Activated CD4-positive, alpha-beta T cell treated with anti-CD3 and anti-CD28 coated beads, Interleukin-10, Interleukin-2, amounts not matched to agents 100 ng/mL and 50 ng/mL, durations not matched to agents 16 hours and 8 hours (primary cell): ENCODE measurements around the gene SLC39A3.

Experiments used
- DNase-seq: peaks from one replicate; pipeline ENCODE4 v3.0.0-alpha.2; 2020

SLC39A3 gene

DNA sequence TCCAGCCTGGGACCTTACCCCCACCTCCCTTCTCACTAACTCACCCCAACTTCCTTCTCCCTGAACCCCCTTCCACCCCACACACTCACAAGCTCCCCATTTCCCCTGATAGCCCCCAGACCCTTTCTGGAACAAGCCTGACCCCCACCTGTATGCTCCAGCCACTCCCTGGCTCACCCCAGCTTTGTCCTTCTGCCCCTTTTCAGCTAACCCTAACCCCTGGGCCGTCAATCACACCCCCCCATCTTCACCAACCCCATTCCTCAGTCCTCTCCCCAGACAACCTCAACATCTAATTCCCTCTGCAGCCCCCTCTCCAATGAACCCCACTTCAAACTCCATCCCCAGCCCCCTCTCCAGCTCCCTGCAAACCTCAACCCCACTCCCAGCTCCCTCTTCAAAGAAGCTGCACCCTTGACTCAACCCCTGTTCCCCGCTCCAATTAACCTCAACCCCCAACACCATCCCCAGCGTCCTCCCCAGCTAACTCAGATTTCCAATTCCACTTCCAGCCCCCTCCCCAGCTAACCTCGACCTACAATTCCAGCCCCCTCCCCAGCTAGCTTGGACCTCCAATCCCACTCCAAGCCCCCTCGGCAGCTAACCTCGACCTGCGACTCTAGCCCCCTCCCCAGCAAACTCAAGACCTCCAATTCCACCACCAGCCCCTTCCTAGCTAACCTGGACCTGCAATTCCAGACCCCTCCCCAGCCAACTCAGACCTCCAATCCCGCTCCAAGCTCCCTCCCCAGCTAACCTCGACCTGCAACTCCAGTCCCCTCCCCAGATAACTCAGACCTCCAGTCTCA is 38.3 kb downstream of the SLC39A3 start:
- no peak for DNase-seq

- DNase-seq = no peak
Observed at GRCh38 chr19:2700660-2701360, 39.0 kb downstream of the SLC39A3 start.

DNA sequence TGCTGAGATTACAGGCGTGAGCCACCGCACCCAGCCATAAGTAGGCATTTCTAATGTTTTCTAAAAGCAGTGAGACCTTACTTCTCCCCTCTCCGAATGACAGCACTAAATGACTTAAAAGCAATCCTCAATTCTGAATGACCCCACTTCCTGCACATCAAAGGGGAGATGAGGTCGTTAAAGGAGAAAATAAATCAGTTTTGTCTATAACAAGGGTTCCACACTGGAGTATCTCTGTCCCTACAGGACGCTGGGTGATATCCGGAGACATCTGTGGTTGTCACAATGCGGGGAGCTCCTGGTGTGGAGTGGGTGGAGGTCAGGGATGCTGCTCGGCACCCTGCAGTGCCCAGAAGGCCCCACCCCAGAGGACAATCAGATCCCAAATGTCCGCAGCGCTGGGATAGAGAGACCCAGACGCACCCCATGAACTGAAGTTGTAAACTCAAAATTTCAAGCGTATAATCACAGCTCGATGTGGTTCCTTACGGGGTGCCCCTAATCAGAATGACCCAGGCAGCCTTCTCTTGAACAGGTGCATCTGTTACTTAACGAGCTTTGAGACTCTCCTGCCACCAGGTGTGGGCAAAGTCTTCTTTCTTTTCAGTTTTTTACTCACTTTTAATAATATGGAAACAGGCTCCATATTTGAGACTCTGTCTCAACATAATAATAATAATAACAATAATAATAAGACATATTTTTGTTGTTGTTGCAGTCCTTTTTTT is 40.2 kb downstream of the SLC39A3 start:
- DNase-seq = no peak

DNA sequence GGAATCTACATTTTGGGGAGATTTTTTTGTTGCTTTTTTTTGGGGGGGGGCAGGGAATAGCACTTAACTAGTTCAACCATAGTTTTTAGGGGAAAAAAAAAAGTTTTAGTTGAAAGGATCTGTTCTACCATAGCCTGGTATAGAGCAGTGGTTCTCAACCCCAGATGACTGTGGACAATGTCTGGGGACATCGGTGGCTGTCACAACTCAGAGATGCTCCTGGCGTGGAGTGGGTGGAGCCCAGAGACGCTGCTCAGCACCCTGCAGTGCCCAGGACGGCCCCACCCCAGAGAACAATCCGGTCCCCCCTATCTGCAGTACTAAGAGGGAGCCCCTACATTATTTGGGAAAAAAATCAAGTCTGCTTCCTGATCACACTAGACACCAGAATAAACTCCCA is 45.6 kb downstream of the SLC39A3 start:
- DNase-seq = no peak

DNA sequence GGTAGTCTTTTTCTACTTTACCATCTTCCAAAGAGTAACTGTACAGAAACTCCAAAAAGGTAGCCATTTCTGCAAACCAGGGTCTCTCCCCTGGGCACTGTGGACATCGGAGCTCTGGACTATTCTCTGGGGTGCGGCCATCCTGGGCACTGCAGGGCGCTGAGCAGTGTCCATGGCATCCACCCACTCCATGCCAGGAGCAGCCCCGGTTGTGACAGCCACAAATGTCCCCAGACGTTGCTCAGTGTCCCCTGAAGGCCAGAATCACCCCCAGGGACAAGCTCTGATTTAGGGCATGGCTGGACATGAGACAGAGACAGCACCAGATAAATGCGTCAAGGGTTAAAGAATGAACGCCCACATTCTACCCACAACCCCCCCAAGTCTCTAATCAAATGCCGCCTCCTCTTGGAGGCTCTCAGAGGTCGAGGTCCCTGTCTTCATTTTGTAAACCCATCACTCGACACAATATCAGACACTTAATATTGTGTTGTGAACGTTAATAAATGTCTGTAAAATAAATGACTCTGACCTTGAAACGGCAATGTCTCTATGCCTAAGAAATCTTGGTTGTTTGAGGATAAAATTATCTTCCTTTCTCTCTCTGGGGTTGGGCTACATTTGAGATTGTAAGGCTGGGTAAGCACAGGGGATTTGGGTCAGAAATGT is 46.2 kb downstream of the SLC39A3 start:
- DNase-seq = no peak

DNA sequence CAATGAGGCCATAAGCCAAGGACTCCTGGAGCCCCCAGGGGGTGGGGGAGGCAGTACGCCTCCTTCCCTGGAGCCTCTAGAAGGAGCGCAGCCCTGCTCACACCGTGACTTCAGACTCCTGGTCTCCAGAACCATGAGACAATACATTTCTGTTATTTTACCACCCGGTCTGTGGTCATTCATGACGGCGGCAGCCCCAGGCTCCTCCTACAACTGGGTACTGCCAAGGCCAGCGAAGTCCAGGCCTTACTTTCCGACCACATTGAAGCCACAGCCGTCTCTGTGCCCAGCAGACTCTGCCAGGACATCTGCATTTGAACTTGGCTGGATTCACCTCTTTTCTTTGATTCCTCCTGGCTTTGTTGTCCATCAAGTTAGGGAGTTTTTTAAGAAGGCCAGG is 47.9 kb downstream of the SLC39A3 start:
- DNase-seq = no peak

DNA sequence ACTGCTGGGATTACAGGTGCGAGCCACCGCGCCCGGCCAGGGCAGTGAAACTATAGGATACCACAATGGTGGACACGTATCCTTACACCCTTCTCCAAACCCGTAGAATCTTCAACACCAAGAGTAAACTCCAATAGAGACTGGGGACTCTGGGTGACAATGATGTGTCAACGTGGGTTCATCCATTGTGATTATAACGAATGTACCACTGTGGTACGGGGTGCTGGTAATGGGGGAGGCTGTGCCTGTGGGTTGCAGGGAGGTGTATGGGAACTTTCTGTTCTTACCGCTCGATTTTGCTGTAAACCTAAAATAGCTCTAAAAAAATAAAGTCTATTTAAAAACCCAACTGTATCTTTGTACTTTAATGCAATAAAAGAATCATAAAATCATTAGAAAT is 49.0 kb downstream of the SLC39A3 start:
- DNase-seq = no peak

- DNase-seq = no peak
Observed at GRCh38 chr19:2686360-2686759, 53.5 kb downstream of the SLC39A3 start.

GRCh38 chr19:2685204-2685704 is 54.6 kb downstream of the SLC39A3 start:
- DNase-seq = no peak

DNA sequence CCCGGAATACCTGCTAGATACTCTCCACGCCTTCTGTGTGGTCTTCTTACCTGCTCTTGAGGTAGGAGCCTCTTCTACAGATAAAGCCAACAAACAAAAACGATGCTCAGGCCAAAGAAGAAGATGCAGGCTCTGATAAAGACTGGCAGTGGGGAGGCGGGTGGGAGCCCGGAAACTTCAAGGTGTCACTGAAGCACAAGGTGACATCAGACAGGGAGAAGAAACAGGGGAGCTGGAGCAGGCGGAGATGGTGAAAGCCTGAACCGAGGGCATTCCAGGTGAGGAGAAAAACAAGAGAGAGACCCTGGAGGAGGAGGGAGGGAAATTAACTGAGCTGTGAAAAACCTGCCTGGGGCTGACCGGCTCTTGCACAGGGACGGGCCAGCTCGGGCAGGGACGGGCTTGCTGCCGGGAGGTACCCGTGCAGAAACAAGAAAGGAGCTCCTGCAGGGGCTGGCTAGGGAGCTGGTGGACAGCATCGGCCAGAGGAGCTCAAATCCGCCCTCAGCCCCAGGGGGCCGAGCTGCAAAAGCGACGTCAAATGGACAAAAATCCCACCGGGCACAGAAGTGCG is 56.3 kb downstream of the SLC39A3 start:
- DNase-seq = no peak
